GM10266 (cell line): ENCODE data around the gene RNASE7.
A peak's percentile ranks its signal among the peaks of the same experiment; 100 is the strongest.
"Not testable (repeated sequence)": the region's sequence is repeated elsewhere in the genome, so short reads cannot be mapped to it uniquely, and the experiment has no call there.

Experiments used
- DNase-seq: peaks from one replicate; pipeline ENCODE4 v3.0.0; 2012; ENCODE audit errors: extremely low spot score
- TF ChIP-seq, protein P1 (sequence below): IDR thresholded peaks from 2 replicates; pipeline ENCODE4 v1.5.1; 2012; ENCODE audit warnings: mild to moderate bottlenecking, low read depth; ENCODE audit not compliant: control insufficient read depth, insufficient read depth; ENCODE audit errors: missing control alignments

RNASE7 gene

DNA sequence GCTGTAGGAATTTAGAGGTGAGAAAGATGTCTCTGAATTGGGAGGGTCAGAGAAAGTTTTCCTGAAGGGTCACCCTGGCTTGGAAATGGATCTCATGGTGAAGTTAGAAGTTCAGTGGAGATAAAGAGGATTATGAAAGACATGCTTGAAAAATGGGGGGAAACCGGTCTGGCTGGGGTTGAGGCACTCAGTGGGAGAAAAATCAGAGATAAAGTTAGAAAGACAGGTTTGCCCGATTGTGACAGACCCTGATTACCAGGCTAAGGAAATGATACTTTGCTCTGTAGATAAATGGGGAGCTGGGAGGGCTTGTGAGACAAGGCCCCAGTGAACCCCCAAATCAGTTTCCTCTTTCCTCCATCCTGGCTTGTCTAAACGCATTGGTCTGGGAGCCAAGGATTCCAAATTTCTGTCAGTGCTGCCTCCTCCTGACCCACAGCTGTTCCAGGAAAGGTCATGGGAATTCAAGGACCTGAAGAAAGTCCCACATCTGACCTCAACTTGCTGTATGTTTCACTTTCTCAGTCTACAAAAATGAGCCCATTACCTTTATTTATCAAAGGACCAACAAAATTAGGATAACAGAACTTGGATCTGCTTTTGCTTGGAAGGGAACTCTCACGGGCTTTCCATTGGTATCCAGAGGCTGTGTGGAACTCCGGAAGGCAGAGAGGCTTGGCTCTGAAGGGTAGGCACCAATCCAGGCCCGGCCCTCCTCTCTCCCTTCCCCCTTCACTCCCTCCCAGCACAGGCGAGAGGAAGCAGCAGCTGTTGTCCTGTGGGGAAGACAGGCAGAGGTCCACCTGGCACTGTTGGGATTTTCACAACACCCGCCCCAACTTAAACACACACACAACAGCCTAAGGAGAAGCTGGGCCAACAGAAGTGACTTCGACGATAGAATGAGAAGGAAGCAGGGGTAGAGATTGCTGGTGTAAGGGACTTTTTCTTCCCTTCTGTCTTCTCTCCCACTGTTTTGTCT, 3.4 kb upstream of the RNASE7 start:
- TF ChIP-seq, protein P1, sequence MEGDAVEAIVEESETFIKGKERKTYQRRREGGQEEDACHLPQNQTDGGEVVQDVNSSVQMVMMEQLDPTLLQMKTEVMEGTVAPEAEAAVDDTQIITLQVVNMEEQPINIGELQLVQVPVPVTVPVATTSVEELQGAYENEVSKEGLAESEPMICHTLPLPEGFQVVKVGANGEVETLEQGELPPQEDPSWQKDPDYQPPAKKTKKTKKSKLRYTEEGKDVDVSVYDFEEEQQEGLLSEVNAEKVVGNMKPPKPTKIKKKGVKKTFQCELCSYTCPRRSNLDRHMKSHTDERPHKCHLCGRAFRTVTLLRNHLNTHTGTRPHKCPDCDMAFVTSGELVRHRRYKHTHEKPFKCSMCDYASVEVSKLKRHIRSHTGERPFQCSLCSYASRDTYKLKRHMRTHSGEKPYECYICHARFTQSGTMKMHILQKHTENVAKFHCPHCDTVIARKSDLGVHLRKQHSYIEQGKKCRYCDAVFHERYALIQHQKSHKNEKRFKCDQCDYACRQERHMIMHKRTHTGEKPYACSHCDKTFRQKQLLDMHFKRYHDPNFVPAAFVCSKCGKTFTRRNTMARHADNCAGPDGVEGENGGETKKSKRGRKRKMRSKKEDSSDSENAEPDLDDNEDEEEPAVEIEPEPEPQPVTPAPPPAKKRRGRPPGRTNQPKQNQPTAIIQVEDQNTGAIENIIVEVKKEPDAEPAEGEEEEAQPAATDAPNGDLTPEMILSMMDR = no peak
- no peak for DNase-seq

DNA sequence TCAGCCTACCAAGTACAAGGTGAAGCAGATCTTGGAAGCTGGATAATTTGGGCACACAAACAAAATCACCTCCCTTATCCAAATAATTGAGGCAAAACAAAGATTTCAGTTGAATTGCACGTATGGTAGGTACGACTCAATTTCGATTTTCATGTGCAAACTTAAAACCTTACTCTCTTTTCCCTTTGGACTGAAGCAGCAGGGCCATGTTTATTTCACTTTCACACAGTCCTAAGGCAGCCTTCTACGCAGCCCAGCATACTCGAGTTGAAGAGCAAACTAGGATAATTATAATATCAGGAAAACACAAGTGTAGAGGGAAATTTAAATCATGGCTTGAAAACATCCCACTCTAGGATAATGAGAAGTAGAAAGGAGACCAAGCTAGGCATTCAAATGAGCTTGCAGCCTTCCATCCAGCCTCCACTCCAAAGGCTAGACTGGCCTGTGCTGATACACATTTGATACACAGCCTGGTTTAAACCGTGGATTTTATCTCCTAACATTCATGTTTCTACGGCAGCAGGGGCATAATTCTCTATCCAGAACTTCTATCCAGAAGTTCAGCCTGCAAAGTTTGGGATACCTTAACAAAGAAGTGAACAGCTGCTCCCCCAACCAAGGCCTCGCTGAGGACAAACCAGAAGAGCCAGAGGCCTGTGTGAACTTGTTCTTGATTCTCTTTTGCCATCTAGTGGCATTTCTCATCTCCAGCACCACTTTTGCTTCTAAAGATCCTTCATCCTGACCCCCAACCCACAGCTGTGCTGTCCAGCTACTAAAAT, 2.4 kb upstream of the RNASE7 start:
- peak; percentile 61 for DNase-seq

DNA sequence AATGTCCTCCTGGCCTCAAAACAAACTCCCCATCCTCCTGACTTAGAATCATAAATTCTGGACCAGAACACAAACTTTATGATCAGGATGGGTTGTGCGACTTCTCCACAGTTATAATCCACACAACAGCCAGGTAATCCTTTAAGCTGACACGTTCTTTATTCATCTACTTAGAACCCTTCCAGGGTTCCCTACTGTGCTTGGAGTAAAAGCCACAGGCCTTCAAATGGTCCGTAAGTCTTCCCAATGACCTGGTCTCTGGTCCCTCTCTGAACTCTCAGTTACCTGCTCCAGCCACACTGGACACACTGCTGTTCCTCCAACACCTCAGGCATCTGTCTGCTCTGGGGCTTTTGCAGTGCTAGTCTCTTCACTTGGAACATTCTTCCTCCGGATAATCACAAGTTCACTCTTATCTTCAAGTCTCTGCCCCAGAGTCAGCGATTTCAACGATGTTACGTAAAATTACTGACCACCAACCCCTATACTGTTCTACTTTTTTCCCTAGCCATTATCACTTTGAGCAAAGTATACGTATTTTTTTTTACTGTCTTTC, 1.7 kb upstream of the RNASE7 start:
- no peak for DNase-seq
- TF ChIP-seq, protein P1 = no peak

More for the DNA sequence above, 2.4 kb upstream of the RNASE7 start:
- TF ChIP-seq, protein P1 = peak; percentile 57

DNA sequence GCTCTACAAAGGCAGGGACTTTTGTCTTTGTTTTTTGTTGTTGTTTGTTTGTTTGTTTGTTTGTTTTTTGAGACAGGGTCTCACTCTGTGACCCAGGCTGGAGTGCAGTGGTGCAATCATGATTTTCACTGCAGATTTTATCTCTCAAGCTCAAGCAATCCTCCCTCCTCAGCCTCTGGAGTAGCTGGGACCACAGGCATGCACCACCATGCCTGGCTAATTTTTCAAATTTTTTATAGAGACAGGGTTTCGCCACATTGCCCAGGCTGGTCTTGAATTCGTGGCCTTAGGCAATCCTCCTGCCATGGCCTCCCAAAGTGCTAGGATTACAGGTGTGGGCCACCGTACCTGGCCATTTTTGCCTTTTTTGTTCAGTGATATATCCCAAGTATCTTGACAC, 1.2 kb upstream of the RNASE7 start:
- not testable (repeated sequence) for DNase-seq

DNA sequence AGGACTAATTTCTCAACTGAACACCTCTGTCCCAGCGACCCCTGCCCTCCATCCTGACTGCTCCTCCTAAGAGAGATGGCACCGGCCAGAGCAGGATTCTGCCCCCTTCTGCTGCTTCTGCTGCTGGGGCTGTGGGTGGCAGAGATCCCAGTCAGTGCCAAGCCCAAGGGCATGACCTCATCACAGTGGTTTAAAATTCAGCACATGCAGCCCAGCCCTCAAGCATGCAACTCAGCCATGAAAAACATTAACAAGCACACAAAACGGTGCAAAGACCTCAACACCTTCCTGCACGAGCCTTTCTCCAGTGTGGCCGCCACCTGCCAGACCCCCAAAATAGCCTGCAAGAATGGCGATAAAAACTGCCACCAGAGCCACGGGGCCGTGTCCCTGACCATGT, 756 bp downstream of the RNASE7 start:
- no peak for DNase-seq
- TF ChIP-seq, protein P1 = no peak

DNA sequence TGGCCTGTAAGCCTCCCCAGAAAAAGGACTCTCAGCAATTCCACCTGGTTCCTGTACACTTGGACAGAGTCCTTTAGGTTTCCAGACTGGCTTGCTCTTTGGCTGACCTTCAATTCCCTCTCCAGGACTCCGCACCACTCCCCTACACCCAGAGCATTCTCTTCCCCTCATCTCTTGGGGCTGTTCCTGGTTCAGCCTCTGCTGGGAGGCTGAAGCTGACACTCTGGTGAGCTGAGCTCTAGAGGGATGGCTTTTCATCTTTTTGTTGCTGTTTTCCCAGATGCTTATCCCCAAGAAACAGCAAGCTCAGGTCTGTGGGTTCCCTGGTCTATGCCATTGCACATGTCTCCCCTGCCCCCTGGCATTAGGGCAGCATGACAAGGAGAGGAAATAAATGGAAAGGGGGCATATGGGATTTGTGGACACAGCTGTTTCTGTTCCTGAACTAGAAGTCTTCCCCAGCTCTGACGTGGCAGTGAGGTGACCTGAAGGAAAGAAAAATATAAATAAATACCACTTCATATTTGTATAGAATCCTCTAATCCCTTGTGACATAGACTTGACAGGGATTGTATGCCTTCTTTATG, 1.3 kb downstream of the RNASE7 start:
- TF ChIP-seq, protein P1 = no peak
- DNase-seq = no peak

DNA sequence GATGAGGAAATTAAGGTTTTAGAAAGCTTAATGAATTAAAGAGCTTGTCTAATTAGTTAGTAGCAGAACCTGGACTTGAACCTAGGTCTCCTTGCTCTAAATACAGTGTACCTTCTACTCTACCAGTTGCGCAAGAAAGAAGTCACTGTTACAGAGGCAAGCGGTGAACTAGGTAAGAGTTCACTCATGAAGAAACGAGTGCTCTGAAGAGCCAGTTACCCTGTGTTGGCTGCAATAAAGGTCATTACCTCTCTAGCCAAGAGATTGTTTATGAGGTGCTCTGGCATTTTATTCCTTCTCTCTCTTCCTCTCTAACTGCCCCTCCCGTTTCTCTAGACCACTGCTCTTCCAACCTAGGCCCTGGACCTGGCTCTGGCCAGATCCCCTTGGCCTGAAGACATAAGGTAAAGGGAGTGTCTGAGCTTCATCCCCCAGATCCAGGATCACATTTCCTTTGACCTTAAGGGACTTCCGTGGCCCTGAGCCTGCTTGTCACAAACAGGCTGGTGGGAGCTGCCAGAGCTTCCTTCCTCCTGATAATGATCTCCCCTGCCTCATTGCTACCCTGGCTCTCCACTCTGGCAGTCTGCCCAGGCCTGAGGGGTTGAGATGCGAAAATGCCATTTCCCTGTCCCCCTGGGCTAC, 1.9 kb downstream of the RNASE7 start:
- TF ChIP-seq, protein P1 = no peak
- no peak for DNase-seq
